B cell (primary cell): ENCODE results near the gene ITPRIPL1.

Source experiments
- EZH2 ChIP-seq: IDR thresholded peaks from 2 replicates; pipeline ENCODE4 v1.6.1; 2012; ENCODE audit warnings: borderline replicate concordance, low read depth, mild to moderate bottlenecking, moderate library complexity, low read length; ENCODE audit not compliant: insufficient read depth, poor library complexity, severe bottlenecking
- TF ChIP-seq, protein P1 (sequence below): fragments of 200-600 bp; IDR thresholded peaks from one replicate; pipeline ENCODE4 v1.8.0; 2022; ENCODE audit warnings: antibody characterized with exemption, mild to moderate bottlenecking

DNA sequence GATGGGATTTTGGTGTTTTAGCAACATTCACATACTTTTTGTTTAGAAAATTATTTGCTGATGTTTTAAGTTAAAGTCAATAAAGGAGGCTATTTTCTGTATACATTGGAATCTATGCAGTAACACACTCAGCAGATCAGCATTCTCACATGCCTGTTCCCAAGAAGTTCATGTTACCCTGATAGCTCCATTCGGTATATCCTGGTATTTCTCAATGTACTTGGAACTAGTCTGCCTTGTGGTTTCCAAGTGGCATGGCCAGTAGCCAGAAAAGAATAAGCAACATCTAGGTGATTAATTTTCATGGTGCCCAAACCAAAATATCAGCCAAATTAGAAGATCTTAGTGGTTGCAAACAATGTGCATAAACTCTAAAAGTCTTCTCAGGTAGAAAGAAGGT, 5.3 kb downstream of the ITPRIPL1 start:
- TF ChIP-seq, protein P1, sequence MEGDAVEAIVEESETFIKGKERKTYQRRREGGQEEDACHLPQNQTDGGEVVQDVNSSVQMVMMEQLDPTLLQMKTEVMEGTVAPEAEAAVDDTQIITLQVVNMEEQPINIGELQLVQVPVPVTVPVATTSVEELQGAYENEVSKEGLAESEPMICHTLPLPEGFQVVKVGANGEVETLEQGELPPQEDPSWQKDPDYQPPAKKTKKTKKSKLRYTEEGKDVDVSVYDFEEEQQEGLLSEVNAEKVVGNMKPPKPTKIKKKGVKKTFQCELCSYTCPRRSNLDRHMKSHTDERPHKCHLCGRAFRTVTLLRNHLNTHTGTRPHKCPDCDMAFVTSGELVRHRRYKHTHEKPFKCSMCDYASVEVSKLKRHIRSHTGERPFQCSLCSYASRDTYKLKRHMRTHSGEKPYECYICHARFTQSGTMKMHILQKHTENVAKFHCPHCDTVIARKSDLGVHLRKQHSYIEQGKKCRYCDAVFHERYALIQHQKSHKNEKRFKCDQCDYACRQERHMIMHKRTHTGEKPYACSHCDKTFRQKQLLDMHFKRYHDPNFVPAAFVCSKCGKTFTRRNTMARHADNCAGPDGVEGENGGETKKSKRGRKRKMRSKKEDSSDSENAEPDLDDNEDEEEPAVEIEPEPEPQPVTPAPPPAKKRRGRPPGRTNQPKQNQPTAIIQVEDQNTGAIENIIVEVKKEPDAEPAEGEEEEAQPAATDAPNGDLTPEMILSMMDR, result no peak
- TF ChIP-seq EZH2, result no peak
